Loucy (cell line): Measurements from ENCODE around the gene SLC25A30.

ENCODE experiments used
- H2AFZ ChIP-seq: fragments of 200-600 bp; sonication (generic); 2 replicates; pipeline ENCODE4 v1.6.0; 2016; ENCODE audit warnings: antibody characterized with exemption, mild to moderate bottlenecking, low read length, moderate library complexity
- H3F3A ChIP-seq: fragments of 200-600 bp; 2 replicates; pipeline ENCODE4 v1.6.0; 2016; ENCODE audit warnings: antibody characterized with exemption, low read depth, mild to moderate bottlenecking
- H3K27me3 ChIP-seq: fragments of 200-600 bp; sonication (generic); 2 replicates; pipeline ENCODE4 v1.6.1; 2014; ENCODE audit warnings: low read length, mild to moderate bottlenecking; ENCODE audit not compliant: insufficient read depth, poor library complexity, severe bottlenecking
- H3K36me3 ChIP-seq: fragments of 200-600 bp; sonication (generic); 2 replicates; pipeline ENCODE4 v1.6.1; 2016; ENCODE audit warnings: low read length; ENCODE audit not compliant: insufficient read depth
- H3K4me1 ChIP-seq: fragments of 200-600 bp; sonication (generic); 2 replicates; pipeline ENCODE4 v1.5.1; 2014; ENCODE audit warnings: low read length, mild to moderate bottlenecking; ENCODE audit not compliant: insufficient read depth, poor library complexity, severe bottlenecking
- H3K4me2 ChIP-seq: fragments of 200-600 bp; sonication (generic); 2 replicates; pipeline ENCODE4 v1.6.0; 2014; ENCODE audit warnings: antibody characterized with exemption, low read length, low read depth, mild to moderate bottlenecking; ENCODE audit not compliant: poor library complexity, severe bottlenecking
- H3K4me3 ChIP-seq: fragments of 200-600 bp; sonication (generic); 2 replicates; pipeline ENCODE4 v1.5.1; 2014; ENCODE audit warnings: low read length, mild to moderate bottlenecking, mixed read lengths; ENCODE audit not compliant: poor library complexity, severe bottlenecking
- H3K79me2 ChIP-seq: fragments of 200-600 bp; sonication (generic); 2 replicates; pipeline ENCODE4 v1.6.1; 2014; ENCODE audit warnings: low read length; ENCODE audit not compliant: insufficient read depth
- H3K9ac ChIP-seq: fragments of 200-600 bp; sonication (generic); 2 replicates; pipeline ENCODE4 v1.6.0; 2014; ENCODE audit warnings: mild to moderate bottlenecking, low read depth, low read length, moderate library complexity; ENCODE audit not compliant: poor library complexity, severe bottlenecking
- H3K9me2 ChIP-seq: fragments of 200-600 bp; sonication (generic); replicated peaks from 2 replicates; pipeline ENCODE4 v1.6.1; 2016; ENCODE audit warnings: low read depth, low read length, mixed read lengths
- H3K9me3 ChIP-seq: fragments of 200-600 bp; sonication (generic); 2 replicates; pipeline ENCODE4 v1.6.1; 2014; ENCODE audit warnings: mild to moderate bottlenecking, antibody characterized with exemption, low read length, low read depth; ENCODE audit not compliant: insufficient read depth
- H4K20me1 ChIP-seq: fragments of 200-600 bp; sonication (generic); 2 replicates; pipeline ENCODE4 v1.6.0; 2014; ENCODE audit warnings: antibody characterized with exemption, low read length, mild to moderate bottlenecking; ENCODE audit not compliant: insufficient read depth, poor library complexity, severe bottlenecking
- CTCF ChIP-seq: fragments of 200-600 bp; sonication (generic); conservative IDR thresholded peaks from 2 replicates; pipeline ENCODE4 v1.5.1; 2014; ENCODE audit warnings: mild to moderate bottlenecking, antibody characterized with exemption, low read length
- EZH2phosphoT487 ChIP-seq: fragments of 200-600 bp; IDR thresholded peaks from 2 replicates; pipeline ENCODE4 v1.6.1; 2018; ENCODE audit warnings: antibody characterized with exemption, mild to moderate bottlenecking, moderate library complexity, borderline replicate concordance

Gene SLC25A30

GRCh38 chr13:45415112-45415511, 3.1 kb downstream of the SLC25A30 start:
- TF ChIP-seq EZH2phosphoT487 (no peak), CTCF (no peak)
- H3K27me3 ChIP-seq, result no peaks in the 10 kb centered on the region
- H3K79me2 ChIP-seq, result no peaks in the 10 kb centered on the region
- H2AFZ ChIP-seq, result no peak overlapping the region
- H3K4me2 ChIP-seq, result peak overlapping the region; percentile 32
- H3F3A ChIP-seq, result no peaks in the 10 kb centered on the region
- no peaks in the 10 kb centered on the region for H4K20me1 ChIP-seq
- H3K4me1 ChIP-seq, result peaks cover 12% of the 10 kb centered on the region
- no peaks in the 10 kb centered on the region for H3K36me3 ChIP-seq
- H3K4me3 ChIP-seq, result no peak overlapping the region
- no peak overlapping the region for H3K9ac ChIP-seq
- H3K9me2 ChIP-seq, result no peaks in the 10 kb centered on the region
- no peaks in the 10 kb centered on the region for H3K9me3 ChIP-seq

DNA sequence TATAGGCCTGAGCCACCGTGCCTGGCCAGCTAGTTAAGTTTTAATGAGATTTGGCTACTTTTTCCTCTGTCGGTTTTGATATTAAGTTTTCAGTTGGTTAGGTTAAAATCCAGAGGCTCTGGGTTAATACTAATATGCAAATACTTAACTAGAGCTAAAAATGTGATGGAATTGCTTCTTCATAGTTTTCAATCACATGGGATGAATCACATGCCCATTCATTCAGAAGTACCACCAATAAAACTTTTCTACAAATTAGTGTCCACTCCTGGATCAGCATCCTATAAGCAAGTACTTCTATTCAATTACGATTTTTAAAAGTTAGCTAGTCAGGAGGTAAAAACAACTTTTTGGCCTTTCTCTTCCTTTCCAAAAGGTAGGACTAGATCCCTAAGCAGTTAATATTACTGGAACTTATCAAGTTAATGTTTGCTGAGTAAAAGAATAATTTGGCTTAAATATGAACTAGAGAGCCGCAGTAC, 4.3 kb downstream of the SLC25A30 start:
- H3K36me3 ChIP-seq, result no peaks in the 10 kb centered on the region
- no peaks in the 10 kb centered on the region for H3F3A ChIP-seq
- no peaks in the 10 kb centered on the region for H3K9me3 ChIP-seq
- H3K9me2 ChIP-seq, result no peaks in the 10 kb centered on the region
- no peaks in the 10 kb centered on the region for H4K20me1 ChIP-seq
- H3K4me2 ChIP-seq, result no peak overlapping the region
- no peak overlapping the region for H2AFZ ChIP-seq
- no peaks in the 10 kb centered on the region for H3K27me3 ChIP-seq
- no peak for TF ChIP-seq CTCF
- TF ChIP-seq EZH2phosphoT487, result no peak
- H3K79me2 ChIP-seq, result no peaks in the 10 kb centered on the region
- no peak overlapping the region for H3K4me3 ChIP-seq
- H3K9ac ChIP-seq, result no peak overlapping the region
- peaks cover 12% of the 10 kb centered on the region for H3K4me1 ChIP-seq

DNA sequence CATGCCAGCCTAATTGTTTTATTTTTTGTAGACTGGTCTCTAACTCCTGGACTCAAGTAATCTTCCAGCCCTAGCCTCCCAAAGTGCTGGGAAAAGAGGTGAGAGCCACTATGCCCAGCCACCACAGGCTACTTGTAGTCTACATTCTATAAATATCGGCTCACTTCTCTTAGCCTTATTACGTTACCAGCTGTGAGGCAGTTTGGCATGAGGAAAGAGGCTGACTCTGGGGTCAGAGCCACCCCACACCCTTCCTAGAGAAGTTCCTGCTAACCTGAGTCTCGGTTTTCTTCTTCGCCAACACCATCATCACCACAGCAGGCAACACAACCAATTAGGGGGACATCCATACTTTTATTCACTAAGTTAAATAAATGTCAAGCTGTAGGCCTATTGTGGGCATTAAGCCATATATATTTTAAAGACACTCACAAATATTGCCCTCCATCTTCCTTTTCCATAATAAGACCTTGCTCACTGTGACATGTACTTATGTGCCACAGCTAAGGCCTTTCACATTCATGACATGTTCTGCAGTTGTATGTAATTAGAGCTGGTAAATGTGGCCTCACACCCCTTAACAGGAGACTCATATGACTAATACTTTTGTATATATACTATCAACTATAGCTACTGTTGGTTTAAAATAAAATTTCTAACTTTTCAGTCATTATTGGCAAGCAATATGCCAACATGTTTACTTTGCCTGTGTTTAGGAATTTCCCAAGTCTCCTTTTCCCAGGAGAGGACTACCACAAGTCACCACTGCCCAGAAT, 5.7 kb downstream of the SLC25A30 start:
- Histone ChIP-seq H3K9me3 (no peaks in the 10 kb centered on the region), H2AFZ (no peak overlapping the region), H3K27me3 (no peaks in the 10 kb centered on the region), H3K9ac (no peak overlapping the region), H3K36me3 (0 out of 2 replicates have a peak, but pooled peaks cover 4% of the 10 kb centered on the region), H3F3A (no peaks in the 10 kb centered on the region), H3K79me2 (no peaks in the 10 kb centered on the region), H3K4me3 (no peak overlapping the region), H3K9me2 (no peaks in the 10 kb centered on the region), H4K20me1 (no peaks in the 10 kb centered on the region), H3K4me2 (no peak overlapping the region), H3K4me1 (peaks cover 11% of the 10 kb centered on the region)
- TF ChIP-seq CTCF (no peak), EZH2phosphoT487 (no peak)
